Natural killer cell (primary cell): ENCODE data around the gene GNG7. TPM values are rescaled to one million over a fixed set of nuclear protein-coding genes. Genes with fewer than 3 reads are reported as not detected.

Experiments
- ATAC-seq, 3 donors: fragments of 150-1000 bp in 2 of 3; fragments of 200-7000 bp in 1 of 3; cut with Tn5 transposase; 1 replicate in 1 of 3; 2 replicates in 2 of 3; pipeline ENCODE4 v1.10.0; 2021; ENCODE audit warnings: mild to moderate bottlenecking in 2 of 3, moderate library complexity in 2 of 3
- DNase-seq, 2 donors: peaks; one replicate each; pipeline versions ENCODE4 v3.0.0 to v3.0.0-alpha.2; 2013 to 2021; ENCODE audit warnings: mixed read lengths in 1 of 2
- H3K27ac ChIP-seq: one replicate; pipeline ENCODE4 v1.5.1; 2013; ENCODE audit warnings: mild to moderate bottlenecking, low read length
- H3K27me3 ChIP-seq: one replicate; pipeline ENCODE4 v1.6.1; 2013; ENCODE audit warnings: low read length; ENCODE audit not compliant: control insufficient read depth, insufficient read depth
- H3K36me3 ChIP-seq: one replicate; pipeline ENCODE4 v1.6.1; 2013; ENCODE audit warnings: low read length; ENCODE audit not compliant: control insufficient read depth, insufficient read depth
- H3K4me1 ChIP-seq: one replicate; pipeline ENCODE4 v1.6.1; 2013; ENCODE audit warnings: low read length; ENCODE audit not compliant: control insufficient read depth, insufficient read depth
- H3K4me3 ChIP-seq: one replicate; pipeline ENCODE4 v1.5.1; 2013; ENCODE audit warnings: low read length
- H3K9me3 ChIP-seq: one replicate; pipeline ENCODE4 v1.6.1; 2013; ENCODE audit warnings: low read length; ENCODE audit not compliant: control insufficient read depth, insufficient read depth
- H3K27ac Mint-ChIP-seq, 2 donors: one replicate each; pipeline ENCODE4 v1.8.0; 2022; ENCODE audit warnings: mild to moderate bottlenecking in 2 of 2, mixed read lengths in 2 of 2, moderate library complexity in 1 of 2
- H3K27me3 Mint-ChIP-seq, 2 donors: one replicate each; pipeline ENCODE4 v1.8.0; 2022; ENCODE audit warnings: low read depth in 2 of 2, mixed read lengths in 2 of 2
- H3K36me3 Mint-ChIP-seq: one replicate; pipeline ENCODE4 v1.8.0; 2022; ENCODE audit warnings: mixed read lengths
- H3K4me1 Mint-ChIP-seq, 2 donors: one replicate each; pipeline ENCODE4 v1.8.0; 2022; ENCODE audit warnings: mixed read lengths in 2 of 2
- H3K4me3 Mint-ChIP-seq: one replicate; pipeline ENCODE4 v1.8.0; 2022; ENCODE audit warnings: mild to moderate bottlenecking, moderate library complexity, mixed read lengths
- H3K9me3 Mint-ChIP-seq, 2 donors: one replicate each; pipeline ENCODE4 v1.8.0; 2022; ENCODE audit warnings: mixed read lengths in 2 of 2
- CTCF ChIP-seq: fragments of 200-600 bp; IDR thresholded peaks from one replicate; pipeline ENCODE4 v1.8.0; 2022; ENCODE audit warnings: antibody characterized with exemption
- WGBS: methylation state at CpG from one replicate; pipeline ENCODE4 v1.1.7; 2013; ENCODE audit warnings: missing lambda C conversion rate; ENCODE audit not compliant: insufficient coverage; 5-methylcytosine and 5-hydroxymethylcytosine counted together
- intact Hi-C: fragments of 100-400 bp; cut with micrococcal nuclease; formaldehyde crosslinking; loops from one replicate; pipeline ENCODE4 v1.14.2; 2022
- total RNA-seq, 4 donors: library from RNA; stranded (reverse); fragments of 120-200 nt in 1 of 4; gene quantifications; one replicate each; pipeline versions ENCODE4 v1.2.3 to v1.2.4, GENCODE V29; 2013 to 2022

The GNG7 gene
- total RNA-seq, 3 donors from 2014 or later (not counting 1 experiment from before 2014, with no cell fraction given), result 0.75 to 4.8 (median 1.5) TPM

GRCh38 chr19:2575734-2576481 lies 126.6 kb downstream of the GNG7 start:
- no peak for TF ChIP-seq CTCF
- Histone ChIP-seq H3K4me3 (no peak overlapping the region), H3K9me3 (no peaks in the 10 kb centered on the region), H3K4me1 (peaks cover 14% of the 10 kb centered on the region), H3K27me3 (peaks cover 2% of the 10 kb centered on the region), H3K36me3 (no peaks in the 10 kb centered on the region), H3K27ac (no peak overlapping the region)
- peaks cover 0 to 3% of the 10 kb centered on the region in 2 donors for H3K27me3 Mint-ChIP-seq
- no peak overlapping the region for H3K27ac Mint-ChIP-seq
- H3K4me3 Mint-ChIP-seq, result no peak overlapping the region
- intact Hi-C loops, result no loop called here
- peaks cover 0 to 6% of the 10 kb centered on the region in 2 donors for H3K4me1 Mint-ChIP-seq
- 96% methylated on average over 37 of the region's 37 CpGs for WGBS
- DNase-seq (no peak), ATAC-seq (no peak)
- H3K9me3 Mint-ChIP-seq, result no peaks in the 10 kb centered on the region
- no peaks in the 10 kb centered on the region for H3K36me3 Mint-ChIP-seq

GRCh38 chr19:2574971-2575630 lies 127.4 kb downstream of the GNG7 start:
- no peak overlapping the region for H3K4me3 ChIP-seq
- no peak overlapping the region for H3K27ac ChIP-seq
- WGBS, result 97% methylated on average over 19 of the region's 19 CpGs
- no peaks in the 10 kb centered on the region for H3K36me3 ChIP-seq
- H3K4me1 ChIP-seq, result peaks cover 14% of the 10 kb centered on the region
- DNase-seq (no peak), ATAC-seq (no peak)
- Mint-ChIP-seq H3K27me3 (peaks cover 0 to 3% of the 10 kb centered on the region in 2 donors), H3K4me1 (peaks cover 0 to 6% of the 10 kb centered on the region in 2 donors), H3K9me3 (no peaks in the 10 kb centered on the region), H3K4me3 (no peak overlapping the region), H3K36me3 (no peaks in the 10 kb centered on the region), H3K27ac (no peak overlapping the region)
- H3K9me3 ChIP-seq, result no peaks in the 10 kb centered on the region
- intact Hi-C loops, result no loop called here
- no peak for TF ChIP-seq CTCF
- H3K27me3 ChIP-seq, result peaks cover 2% of the 10 kb centered on the region

- Mint-ChIP-seq H3K36me3 (no peaks in the 10 kb centered on the region), H3K4me3 (no peak overlapping the region), H3K27ac (no peak overlapping the region), H3K4me1 (peaks cover 0 to 5% of the 10 kb centered on the region in 2 donors), H3K27me3 (peaks cover 0 to 2% of the 10 kb centered on the region in 2 donors), H3K9me3 (no peaks in the 10 kb centered on the region)
- Histone ChIP-seq H3K27me3 (peaks cover 2% of the 10 kb centered on the region), H3K27ac (no peak overlapping the region), H3K4me1 (peaks cover 10% of the 10 kb centered on the region), H3K9me3 (no peaks in the 10 kb centered on the region), H3K4me3 (no peak overlapping the region), H3K36me3 (no peaks in the 10 kb centered on the region)
- DNase-seq, result no peak
- ATAC-seq, result no peak
- intact Hi-C loops, result no loop called here
- no peak for TF ChIP-seq CTCF
- 96% methylated on average over 15 of the region's 15 CpGs for WGBS
These were observed 128.0 kb downstream of the GNG7 start for GRCh38 chr19:2574478-2574931.
